ENCODE results near the gene MAGED2.

MAGED2 gene

GRCh38 chrX:54818221-54818620 lies 10.7 kb downstream of the MAGED2 start:
- TF ChIP-seq, protein P1, sequence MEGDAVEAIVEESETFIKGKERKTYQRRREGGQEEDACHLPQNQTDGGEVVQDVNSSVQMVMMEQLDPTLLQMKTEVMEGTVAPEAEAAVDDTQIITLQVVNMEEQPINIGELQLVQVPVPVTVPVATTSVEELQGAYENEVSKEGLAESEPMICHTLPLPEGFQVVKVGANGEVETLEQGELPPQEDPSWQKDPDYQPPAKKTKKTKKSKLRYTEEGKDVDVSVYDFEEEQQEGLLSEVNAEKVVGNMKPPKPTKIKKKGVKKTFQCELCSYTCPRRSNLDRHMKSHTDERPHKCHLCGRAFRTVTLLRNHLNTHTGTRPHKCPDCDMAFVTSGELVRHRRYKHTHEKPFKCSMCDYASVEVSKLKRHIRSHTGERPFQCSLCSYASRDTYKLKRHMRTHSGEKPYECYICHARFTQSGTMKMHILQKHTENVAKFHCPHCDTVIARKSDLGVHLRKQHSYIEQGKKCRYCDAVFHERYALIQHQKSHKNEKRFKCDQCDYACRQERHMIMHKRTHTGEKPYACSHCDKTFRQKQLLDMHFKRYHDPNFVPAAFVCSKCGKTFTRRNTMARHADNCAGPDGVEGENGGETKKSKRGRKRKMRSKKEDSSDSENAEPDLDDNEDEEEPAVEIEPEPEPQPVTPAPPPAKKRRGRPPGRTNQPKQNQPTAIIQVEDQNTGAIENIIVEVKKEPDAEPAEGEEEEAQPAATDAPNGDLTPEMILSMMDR (IDR thresholded peaks at IDR 0.05; ENCODE audit: borderline replicate concordance, control extremely low read depth, extremely low read depth, insufficient read depth, missing control alignments) = no peak
- in situ Hi-C loops (cut with MboI; ENCODE audit: low sequenced_read_pairs, unreplicated experiment) = no loop called here

GRCh38 chrX:54819201-54819600 lies 11.7 kb downstream of the MAGED2 start:
- TF ChIP-seq, protein P1 (IDR thresholded peaks at IDR 0.05; ENCODE audit: borderline replicate concordance, control extremely low read depth, extremely low read depth, insufficient read depth, missing control alignments) = no peak
- in situ Hi-C loops (cut with MboI; ENCODE audit: low sequenced_read_pairs, unreplicated experiment) = no loop called here
- no peak for DNase-seq (ENCODE audit: low spot score)

More at GRCh38 chrX:54818221-54818620, 10.7 kb downstream of the MAGED2 start:
- no peak for DNase-seq (ENCODE audit: low spot score)

DNA sequence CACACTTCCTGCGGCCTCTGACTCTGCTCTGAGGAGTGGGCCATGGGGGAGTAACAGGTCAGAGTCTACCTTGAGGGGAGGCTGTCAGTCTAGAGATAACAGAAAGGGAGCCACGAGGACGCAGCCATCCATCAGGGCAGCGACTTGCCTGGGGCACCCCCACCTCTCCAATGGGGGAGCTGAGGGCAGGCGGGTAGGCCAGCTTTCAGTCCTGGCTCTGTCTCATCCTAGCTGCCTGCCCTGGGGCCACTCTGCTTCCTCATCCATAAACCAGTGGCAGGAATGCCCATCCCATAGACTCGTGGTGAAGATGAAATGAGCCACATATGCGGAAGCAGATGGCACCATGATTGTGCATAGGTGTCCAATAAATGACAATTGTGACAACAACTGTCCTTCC lies 13.2 kb downstream of the MAGED2 start:
- in situ Hi-C loops (cut with MboI; ENCODE audit: low sequenced_read_pairs, unreplicated experiment) = no loop called here
- TF ChIP-seq, protein P1 (IDR thresholded peaks at IDR 0.05; ENCODE audit: borderline replicate concordance, control extremely low read depth, extremely low read depth, insufficient read depth, missing control alignments) = no peak
- DNase-seq (ENCODE audit: low spot score) = no peak

- in situ Hi-C loops (cut with MboI; ENCODE audit: low sequenced_read_pairs, unreplicated experiment) = no loop called here
- no peak for DNase-seq (ENCODE audit: low spot score)
- TF ChIP-seq, protein P1 (IDR thresholded peaks at IDR 0.05; ENCODE audit: borderline replicate concordance, control extremely low read depth, extremely low read depth, insufficient read depth, missing control alignments) = no peak
Measured at GRCh38 chrX:54821310-54821709, 13.8 kb downstream of the MAGED2 start.

DNA sequence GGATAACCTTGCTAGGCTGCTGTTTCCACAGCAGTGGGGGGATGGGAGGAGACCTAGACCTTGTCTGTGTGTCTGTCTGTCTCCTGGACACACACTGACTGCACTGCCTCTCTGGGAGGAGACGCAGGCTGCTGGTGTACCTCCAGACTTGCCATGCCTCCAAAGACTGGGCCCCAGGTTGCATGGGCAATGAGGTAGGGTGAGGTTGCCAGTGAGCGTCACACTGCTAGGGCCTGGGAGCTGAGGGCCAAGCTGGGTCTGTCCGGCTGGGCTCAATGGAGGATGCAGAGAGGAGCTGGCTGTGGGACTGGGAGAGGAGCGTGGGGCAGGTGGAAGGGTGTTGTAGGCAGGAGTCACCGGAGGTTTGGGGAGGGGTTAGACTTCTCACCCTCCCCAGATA lies 16.6 kb downstream of the MAGED2 start:
- in situ Hi-C loops (cut with MboI; ENCODE audit: low sequenced_read_pairs, unreplicated experiment) = no loop called here

DNA sequence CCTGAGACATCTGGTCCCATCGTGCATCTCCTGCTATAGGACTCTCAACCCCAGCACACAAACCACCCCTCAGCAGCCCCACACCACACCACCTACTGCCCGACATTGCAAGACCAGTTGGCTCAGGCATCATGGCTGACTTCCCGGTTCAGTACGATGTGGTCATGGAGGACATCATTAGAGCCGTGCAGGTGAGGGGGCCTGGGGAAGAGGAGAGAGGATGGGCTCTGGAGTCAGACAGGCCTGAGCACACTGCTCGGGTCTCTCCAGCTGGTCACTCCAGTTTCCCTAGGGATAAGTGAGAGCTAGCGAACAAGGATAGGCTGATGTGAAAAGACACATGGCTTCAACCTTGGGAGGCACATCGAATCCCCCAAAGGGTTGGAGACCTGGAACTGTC lies 17.2 kb downstream of the MAGED2 start:
- TF ChIP-seq, protein P1 (IDR thresholded peaks at IDR 0.05; ENCODE audit: borderline replicate concordance, control extremely low read depth, extremely low read depth, insufficient read depth, missing control alignments) = no peak
- no peak for DNase-seq (ENCODE audit: low spot score)
- in situ Hi-C loops (cut with MboI; ENCODE audit: low sequenced_read_pairs, unreplicated experiment) = no loop called here

More for the DNA sequence above, 16.6 kb downstream of the MAGED2 start:
- TF ChIP-seq, protein P1 (IDR thresholded peaks at IDR 0.05; ENCODE audit: borderline replicate concordance, control extremely low read depth, extremely low read depth, insufficient read depth, missing control alignments) = no peak
- DNase-seq (ENCODE audit: low spot score) = no peak

Data from GM13976 (cell line).